WTC11 (cell line): Measurements from ENCODE around the gene LDAF1.

Source experiments
- AFF4 ChIP-seq: sonication (generic); formaldehyde crosslinking; IDR thresholded peaks from 2 replicates; pipeline ENCODE4 v1.8.1; 2023; ENCODE audit warnings: mild to moderate bottlenecking, missing genetic modification reagents, borderline replicate concordance
- CTCF ChIP-seq: fragments of 200-600 bp; IDR thresholded peaks from 2 replicates; pipeline ENCODE4 v1.8.0; 2022; ENCODE audit warnings: antibody characterized with exemption
- STAT6 ChIP-seq: sonication (generic); formaldehyde crosslinking; conservative IDR thresholded peaks from 2 replicates; pipeline ENCODE4 v1.8.1; 2023; ENCODE audit warnings: mild to moderate bottlenecking, low read depth, missing genetic modification reagents, moderate library complexity

GRCh38 chr16:21160276-21160675 lies 1.8 kb downstream of the LDAF1 start:
- TF ChIP-seq STAT6 (CRISPR knock-in tag) (no peak), CTCF (no peak), AFF4 (CRISPR knock-in tag) (no peak)
